HEK293T (cell line): ENCODE results near the gene MEF2A.

Experiments
- ARNT ChIP-seq: fragments of 450-650 bp; IDR thresholded peaks from 2 replicates; pipeline ENCODE4 v1.6.1; 2017; ENCODE audit warnings: mild to moderate bottlenecking
- BHLHE40 ChIP-seq: fragments of 450-650 bp; IDR thresholded peaks from 2 replicates; pipeline ENCODE4 v1.6.1; 2016; ENCODE audit warnings: mild to moderate bottlenecking, moderate library complexity, borderline replicate concordance
- ELF4 ChIP-seq: fragments of 450-650 bp; IDR thresholded peaks from 2 replicates; pipeline ENCODE4 v1.6.1; 2017; ENCODE audit warnings: antibody characterized with exemption
- FOXM1 ChIP-seq: fragments of 450-650 bp; IDR thresholded peaks from 2 replicates; pipeline ENCODE4 v1.6.1; 2017; ENCODE audit warnings: mild to moderate bottlenecking, borderline replicate concordance
- HDGF ChIP-seq: fragments of 450-650 bp; IDR thresholded peaks from 2 replicates; pipeline ENCODE4 v1.6.1; 2017; ENCODE audit warnings: antibody characterized with exemption, borderline replicate concordance
- L3MBTL2 ChIP-seq: fragments of 450-650 bp; conservative IDR thresholded peaks from 2 replicates; pipeline ENCODE4 v1.6.1; 2016; ENCODE audit warnings: mild to moderate bottlenecking
- NFRKB ChIP-seq: fragments of 450-650 bp; IDR thresholded peaks from 2 replicates; pipeline ENCODE4 v1.6.1; 2016; ENCODE audit warnings: mild to moderate bottlenecking, moderate library complexity
- SP1 ChIP-seq: fragments of 450-650 bp; IDR thresholded peaks from 2 replicates; pipeline ENCODE4 v1.6.1; 2017
- SUZ12 ChIP-seq: fragments of 450-650 bp; IDR thresholded peaks from 2 replicates; pipeline ENCODE4 v1.6.1; 2016; ENCODE audit warnings: mild to moderate bottlenecking
- ZNF384 ChIP-seq: fragments of 450-650 bp; IDR thresholded peaks from 2 replicates; pipeline ENCODE4 v1.6.1; 2016

- no peak for TF ChIP-seq BHLHE40
- no peak for TF ChIP-seq SUZ12
- TF ChIP-seq ARNT, result no peak
- TF ChIP-seq SP1, result no peak
- no peak for TF ChIP-seq FOXM1
- no peak for TF ChIP-seq ELF4
- TF ChIP-seq NFRKB, result no peak
- TF ChIP-seq L3MBTL2, result no peak
- TF ChIP-seq HDGF, result no peak
- TF ChIP-seq ZNF384, result no peak
These were observed 154.7 kb downstream of the MEF2A start for GRCh38 chr15:99720533-99720932.
